Activated T-cell treated with anti-CD3 and anti-CD28 coated beads, Interleukin-2, amount 50 U/mL, for 72 hours (primary cell): ENCODE measurements around the gene GPRIN3. TPM values are rescaled to one million over a fixed set of nuclear protein-coding genes. Genes with fewer than 3 reads are reported as not detected.
A peak's percentile ranks its signal among the peaks of the same experiment; 100 is the strongest.

Experiments used
- ATAC-seq, 2 donors: fragments of 150-1000 bp; cut with Tn5 transposase; replicated peaks in 1 of 2; 2 replicates each; pipeline ENCODE4 v1.10.0; 2021; ENCODE audit warnings: moderate library complexity in 2 of 2, mild to moderate bottlenecking in 1 of 2
- DNase-seq, 2 donors: peaks; one replicate each; pipeline ENCODE4 v3.0.0; 2021 to 2022; ENCODE audit warnings: mixed read lengths in 1 of 2
- H3K27ac Mint-ChIP-seq: one replicate; pipeline ENCODE4 v1.8.0; 2022; ENCODE audit warnings: mild to moderate bottlenecking, moderate library complexity, mixed read lengths
- H3K27me3 Mint-ChIP-seq: one replicate; pipeline ENCODE4 v1.8.0; 2022; ENCODE audit warnings: low read depth, mixed read lengths
- H3K36me3 Mint-ChIP-seq, 2 donors: one replicate each; pipeline ENCODE4 v1.8.0; 2022; ENCODE audit warnings: mixed read lengths in 2 of 2, mild to moderate bottlenecking in 1 of 2; ENCODE audit not compliant: insufficient read depth in 2 of 2
- H3K4me1 Mint-ChIP-seq: one replicate; pipeline ENCODE4 v1.8.0; 2022; ENCODE audit warnings: low read depth, mixed read lengths
- H3K4me3 Mint-ChIP-seq, 2 donors: one replicate each; pipeline ENCODE4 v1.8.0; 2022; ENCODE audit warnings: mild to moderate bottlenecking in 2 of 2, mixed read lengths in 2 of 2, moderate library complexity in 2 of 2
- H3K9me3 Mint-ChIP-seq, 2 donors: one replicate each; pipeline ENCODE4 v1.8.0; 2022; ENCODE audit warnings: mixed read lengths in 2 of 2
- total RNA-seq, 2 donors: library from RNA; stranded (reverse); gene quantifications; one replicate each; pipeline ENCODE4 v1.2.3, GENCODE V29; 2022

Gene GPRIN3
- total RNA-seq, 2 donors from 2014 or later: 19.9 to 32.3 TPM

DNA sequence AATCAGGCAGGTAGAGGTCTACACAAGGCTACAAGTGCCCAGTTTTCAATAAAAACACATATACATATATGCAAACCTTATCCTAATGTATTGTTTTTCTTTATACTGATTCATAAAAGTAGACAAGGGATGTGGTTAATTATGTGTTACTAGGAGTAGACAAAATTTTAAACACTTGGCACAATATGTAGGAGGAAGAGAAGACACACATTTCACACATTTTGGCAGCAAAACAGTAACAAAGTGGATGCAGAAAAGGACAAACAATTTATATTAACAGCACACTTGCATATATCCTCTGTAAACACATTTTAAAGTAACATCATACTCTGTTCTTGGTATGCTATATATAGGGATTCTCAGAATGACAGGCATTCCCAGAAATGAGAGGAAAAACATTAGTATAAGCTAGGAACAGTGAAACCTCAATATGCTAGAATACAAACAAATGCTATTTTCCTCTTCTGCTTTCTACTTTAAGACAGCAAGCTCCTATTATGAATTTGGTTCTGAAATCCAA is 63.8 kb downstream of the GPRIN3 start:
- Mint-ChIP-seq H3K27ac (peak overlapping the region; percentile 75), H3K36me3 (peaks cover 3 to 7% of the 10 kb centered on the region in 2 donors), H3K4me1 (peaks cover 53% of the 10 kb centered on the region), H3K4me3 (peak overlapping the region; percentile 41 to 58), H3K9me3 (no peaks in the 10 kb centered on the region), H3K27me3 (no peaks in the 10 kb centered on the region)
- ATAC-seq: peak in 1 of 2 donors; percentile 58
- DNase-seq: no peak

DNA sequence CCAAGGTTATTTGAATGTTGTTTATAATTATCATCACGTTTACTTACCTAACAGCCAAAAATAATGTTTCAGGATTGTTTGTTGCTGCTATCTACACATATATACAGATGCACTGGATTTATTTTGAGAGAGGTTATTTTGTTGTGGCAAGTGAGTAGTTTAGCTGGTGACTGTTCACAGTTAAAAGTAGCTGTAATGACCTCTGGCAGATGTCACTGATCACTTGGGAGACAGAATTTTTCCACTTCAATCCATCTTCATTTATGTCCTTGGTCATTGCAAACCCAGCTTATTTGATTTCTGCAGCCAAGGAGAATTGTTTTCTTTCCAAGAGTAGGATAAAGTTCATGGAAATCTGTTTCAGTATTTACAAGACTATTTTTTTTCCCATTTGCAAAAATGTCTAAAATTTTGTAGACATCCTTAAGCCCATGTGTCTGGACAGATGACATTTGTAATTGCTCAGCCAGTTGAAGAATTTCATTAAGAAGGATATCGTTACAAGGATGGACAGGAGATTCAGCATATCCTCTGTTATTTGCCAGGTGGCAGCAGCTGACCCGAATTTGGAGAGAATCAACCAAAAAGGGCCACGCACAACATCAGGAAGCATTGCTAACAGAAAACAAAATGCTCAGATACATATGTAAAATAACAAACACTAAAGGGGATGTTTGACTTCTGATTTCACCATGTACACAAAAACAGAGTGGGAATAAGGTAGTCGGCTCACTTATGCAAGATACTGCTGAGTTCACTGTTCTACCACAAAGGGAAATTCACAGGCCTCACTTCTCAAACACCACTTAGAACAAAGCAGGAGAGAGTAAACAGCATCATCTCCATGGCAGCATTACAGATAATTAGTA is 64.5 kb downstream of the GPRIN3 start:
- Mint-ChIP-seq H3K27ac (peak overlapping the region; percentile 75), H3K4me3 (peak overlapping the region; percentile 41 to 58), H3K9me3 (no peaks in the 10 kb centered on the region), H3K4me1 (peaks cover 53% of the 10 kb centered on the region), H3K36me3 (peaks cover 3 to 6% of the 10 kb centered on the region in 2 donors), H3K27me3 (no peaks in the 10 kb centered on the region)
- ATAC-seq: peak; percentile 89 to 92
- peak in 1 of 2 donors; percentile 18 for DNase-seq

DNA sequence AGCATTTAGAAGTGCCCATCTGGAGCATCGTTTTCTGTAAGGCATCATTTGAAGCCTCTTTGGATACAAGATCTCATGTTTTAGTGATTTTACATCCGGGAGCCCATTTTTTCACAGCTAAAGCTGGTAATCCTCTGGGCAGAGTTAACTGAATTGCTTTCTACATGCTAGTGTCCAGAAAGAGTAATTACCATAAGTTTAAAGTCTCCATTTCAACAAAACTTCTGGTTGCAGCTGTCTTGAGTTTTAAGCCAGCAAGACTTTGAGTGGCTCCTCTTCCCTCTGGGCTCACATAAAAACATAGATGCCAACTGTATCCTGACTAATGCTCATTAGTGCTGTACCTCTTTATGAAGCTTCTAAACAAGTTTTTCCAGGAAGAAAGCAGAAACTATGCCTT is 65.4 kb downstream of the GPRIN3 start:
- H3K9me3 Mint-ChIP-seq: no peaks in the 10 kb centered on the region
- peaks cover 45% of the 10 kb centered on the region for H3K4me1 Mint-ChIP-seq
- no peaks in the 10 kb centered on the region for H3K36me3 Mint-ChIP-seq
- DNase-seq: no peak
- no peaks in the 10 kb centered on the region for H3K27me3 Mint-ChIP-seq
- peak overlapping the region; percentile 75 for H3K27ac Mint-ChIP-seq
- ATAC-seq: no peak
- no peak overlapping the region for H3K4me3 Mint-ChIP-seq

DNA sequence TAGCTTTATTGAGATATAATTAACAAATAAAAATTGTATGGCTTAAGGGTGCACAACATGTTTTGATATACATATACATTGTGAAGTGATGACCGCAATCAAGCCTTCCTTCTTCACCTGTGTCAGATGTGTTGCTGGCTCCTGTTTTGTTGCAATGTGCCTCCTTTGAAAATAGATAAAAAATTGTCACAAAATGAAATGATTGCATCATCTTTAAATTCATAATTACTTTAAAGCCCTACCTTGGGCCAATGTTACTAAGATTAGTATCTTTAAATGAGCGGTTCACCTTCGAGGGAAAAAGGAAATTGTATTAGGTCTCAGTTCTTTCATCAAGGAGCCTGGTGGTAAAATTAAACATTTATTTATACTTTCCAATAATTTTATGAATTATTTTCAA is 77.3 kb downstream of the GPRIN3 start:
- no peak overlapping the region for H3K4me3 Mint-ChIP-seq
- DNase-seq (no peak), ATAC-seq (no peak)
- H3K27me3 Mint-ChIP-seq: no peaks in the 10 kb centered on the region
- H3K36me3 Mint-ChIP-seq: peaks cover 1 to 2% of the 10 kb centered on the region in 2 donors
- H3K9me3 Mint-ChIP-seq: peaks cover 3 to 6% of the 10 kb centered on the region in 2 donors
- no peak overlapping the region for H3K27ac Mint-ChIP-seq
- peaks cover 6% of the 10 kb centered on the region for H3K4me1 Mint-ChIP-seq

DNA sequence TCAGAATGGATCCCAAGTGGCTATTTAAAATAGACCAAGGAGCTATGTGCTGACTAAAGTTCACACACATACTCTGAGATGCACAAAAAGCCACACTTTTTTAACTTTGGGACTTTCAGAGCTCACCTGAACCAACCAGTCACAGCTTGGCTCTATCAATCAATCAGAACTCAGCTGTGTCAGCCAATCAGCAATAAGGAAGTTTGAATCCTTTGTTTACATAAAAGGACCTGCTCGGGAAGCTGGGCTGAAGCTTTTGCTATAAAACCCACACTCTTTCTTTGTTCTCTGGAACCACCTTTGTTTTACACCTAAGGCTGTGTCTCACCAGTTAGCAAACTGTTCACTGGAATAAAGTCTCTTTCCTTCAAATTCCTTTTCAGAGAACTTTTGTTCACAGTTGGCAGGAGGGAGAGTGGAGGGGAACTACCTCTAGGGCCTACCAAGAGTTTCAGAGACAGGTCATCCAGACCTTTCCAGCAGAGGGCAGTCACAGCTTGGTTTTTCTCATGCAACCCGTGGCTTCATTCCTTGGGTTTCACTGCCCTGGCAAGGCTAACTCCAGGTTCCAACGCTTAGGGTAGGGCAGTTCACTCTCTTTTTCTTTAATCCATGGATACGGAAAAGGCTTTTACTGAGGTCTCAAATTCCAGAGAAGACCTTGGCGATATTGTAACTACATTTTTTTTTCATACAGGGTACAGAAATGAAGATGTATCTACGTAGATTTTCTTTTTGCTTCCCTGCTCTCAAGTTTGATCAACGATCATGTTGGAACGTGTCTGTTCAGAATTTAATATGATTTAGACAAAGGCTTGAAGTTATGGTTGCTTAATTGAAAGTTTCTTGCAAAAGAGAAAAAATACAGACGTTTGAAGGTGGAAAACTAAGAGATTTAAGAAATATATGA is 80.7 kb downstream of the GPRIN3 start:
- Mint-ChIP-seq H3K9me3 (no peaks in the 10 kb centered on the region), H3K27ac (no peak overlapping the region), H3K27me3 (no peaks in the 10 kb centered on the region), H3K36me3 (no peaks in the 10 kb centered on the region), H3K4me3 (peak overlapping the region; percentile 53 to 71), H3K4me1 (peaks cover 15% of the 10 kb centered on the region)
- ATAC-seq: peak; percentile 77 to 79
- peak; percentile 73 to 74 for DNase-seq

DNA sequence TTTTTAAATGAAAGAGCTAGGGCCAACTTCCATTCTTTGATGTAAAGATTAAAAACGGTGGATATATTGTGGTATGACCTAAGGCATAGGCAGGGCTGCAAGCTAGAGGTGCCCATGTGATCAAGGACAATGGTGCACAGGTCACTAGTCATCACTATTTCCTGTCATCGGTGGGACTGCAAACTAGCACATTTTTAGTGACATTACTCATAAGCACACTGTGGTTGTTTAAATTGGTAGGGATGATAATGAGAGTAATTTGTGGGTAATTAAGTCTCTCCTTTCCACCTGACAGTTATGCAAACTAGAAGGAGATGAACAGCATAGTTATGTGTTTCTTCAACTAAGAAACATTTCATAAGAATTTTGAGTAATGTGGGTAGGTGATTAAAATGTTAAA is 85.4 kb downstream of the GPRIN3 start:
- Mint-ChIP-seq H3K4me3 (peak overlapping the region in 1 of 2 donors; percentile 5), H3K4me1 (peaks cover 16% of the 10 kb centered on the region), H3K27ac (peak overlapping the region; percentile 62), H3K27me3 (no peaks in the 10 kb centered on the region), H3K36me3 (no peaks in the 10 kb centered on the region), H3K9me3 (no peaks in the 10 kb centered on the region)
- ATAC-seq (peak; percentile 81 to 88), DNase-seq (peak; percentile 6 to 13)

DNA sequence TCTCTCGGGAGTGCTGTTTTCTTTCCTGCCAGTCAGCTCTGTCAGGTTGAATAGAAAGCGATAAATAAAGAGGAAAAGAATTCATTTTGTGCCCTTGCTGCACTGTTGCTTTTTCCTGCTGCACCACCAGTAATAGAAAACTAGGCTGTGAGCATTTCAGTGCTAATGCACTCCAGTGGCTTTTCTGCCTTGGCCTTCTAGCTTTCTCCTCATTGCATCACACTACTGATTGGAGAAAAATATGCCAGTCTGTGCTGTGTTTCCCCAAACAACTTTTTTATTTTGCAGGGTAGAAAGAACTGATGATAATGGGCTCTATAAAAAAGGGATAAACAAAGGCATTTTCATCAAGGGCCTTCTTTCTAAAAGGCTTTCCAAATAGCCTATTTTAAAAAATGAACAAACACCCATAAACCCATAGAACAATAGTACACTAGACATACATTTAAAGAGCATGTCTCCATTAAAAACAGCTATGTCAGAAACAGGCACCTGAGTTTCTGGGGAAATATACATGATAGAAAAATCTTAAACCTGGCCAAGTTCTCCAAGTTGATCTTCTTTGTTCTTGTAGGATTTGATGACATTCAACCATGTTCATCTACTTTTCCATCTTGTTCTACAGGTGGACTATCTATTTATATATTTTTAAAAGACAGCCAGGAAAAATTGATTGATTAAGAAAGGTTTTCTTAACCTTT is 86.3 kb downstream of the GPRIN3 start:
- ATAC-seq: no peak
- H3K4me1 Mint-ChIP-seq: peaks cover 11% of the 10 kb centered on the region
- H3K9me3 Mint-ChIP-seq: no peaks in the 10 kb centered on the region
- no peak for DNase-seq
- H3K4me3 Mint-ChIP-seq: no peak overlapping the region
- H3K27ac Mint-ChIP-seq: no peak overlapping the region
- no peaks in the 10 kb centered on the region for H3K27me3 Mint-ChIP-seq
- H3K36me3 Mint-ChIP-seq: no peaks in the 10 kb centered on the region

DNA sequence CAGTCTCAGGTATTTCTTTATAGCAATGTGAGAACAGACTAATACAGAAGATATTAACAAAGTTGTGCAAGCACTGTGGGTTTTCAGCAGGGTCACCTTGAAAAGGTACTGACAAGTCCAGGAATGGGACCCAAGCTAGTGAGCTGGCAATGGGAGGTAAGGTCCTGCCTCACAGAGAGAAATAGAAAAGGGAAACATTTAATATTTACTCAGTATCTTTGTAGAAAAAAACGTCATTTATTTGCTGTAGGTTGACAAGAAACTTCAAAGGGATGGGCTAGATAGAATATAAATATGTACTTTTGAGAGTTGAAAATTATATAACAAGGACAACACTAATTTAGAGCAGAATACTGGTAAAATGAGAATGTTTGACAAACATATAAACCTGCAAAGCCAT is 89.0 kb downstream of the GPRIN3 start:
- Mint-ChIP-seq H3K27ac (no peak overlapping the region), H3K27me3 (no peaks in the 10 kb centered on the region)

DNA sequence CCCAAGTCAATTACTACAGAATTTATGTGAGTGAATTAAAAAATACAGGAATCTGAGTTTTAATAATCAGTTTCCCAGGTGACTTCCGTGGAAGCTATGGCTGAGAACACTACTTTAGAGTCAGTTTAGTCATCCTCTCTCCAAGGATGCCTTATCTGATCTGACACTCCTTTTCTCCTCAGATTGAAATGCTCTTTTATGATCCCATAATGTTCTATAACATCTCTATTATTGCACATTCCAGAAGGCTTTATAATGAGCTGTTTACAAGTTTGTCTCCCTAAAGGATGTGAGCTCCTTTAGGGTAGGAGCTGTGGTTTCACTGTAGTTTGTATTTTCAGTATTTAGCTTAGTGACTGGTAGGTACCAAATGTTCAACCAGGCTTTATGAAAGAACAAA is 90.0 kb downstream of the GPRIN3 start:
- no peak overlapping the region for H3K4me3 Mint-ChIP-seq
- H3K36me3 Mint-ChIP-seq: no peaks in the 10 kb centered on the region
- H3K27me3 Mint-ChIP-seq: no peaks in the 10 kb centered on the region
- peaks cover 0 to 2% of the 10 kb centered on the region in 2 donors for H3K9me3 Mint-ChIP-seq
- H3K4me1 Mint-ChIP-seq: peaks cover 8% of the 10 kb centered on the region
- no peak for DNase-seq
- no peak for ATAC-seq
- no peak overlapping the region for H3K27ac Mint-ChIP-seq

More for the DNA sequence above, 89.0 kb downstream of the GPRIN3 start:
- Mint-ChIP-seq H3K4me3 (no peak overlapping the region), H3K36me3 (no peaks in the 10 kb centered on the region), H3K4me1 (peaks cover 11% of the 10 kb centered on the region), H3K9me3 (peaks cover 0 to 2% of the 10 kb centered on the region in 2 donors)
- DNase-seq (no peak), ATAC-seq (no peak)

DNA sequence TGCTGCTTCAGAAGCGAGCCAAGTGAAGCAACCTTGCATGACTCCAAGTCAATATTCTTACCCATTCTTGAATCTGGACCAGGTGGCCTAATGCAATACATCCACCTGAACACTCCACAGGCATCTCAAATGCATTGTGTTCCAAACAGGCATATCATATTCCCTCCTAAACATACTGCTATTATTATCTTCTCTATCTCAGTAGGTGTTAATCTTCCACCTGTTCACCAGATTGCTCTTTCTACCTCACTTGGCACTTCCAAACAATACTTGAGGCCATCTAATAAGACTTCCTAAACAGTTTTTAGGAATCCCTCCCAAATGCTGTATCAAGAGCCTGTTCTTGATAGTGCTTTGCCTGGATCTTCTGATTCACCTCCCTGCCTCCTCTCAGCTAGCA is 90.7 kb downstream of the GPRIN3 start:
- ATAC-seq (no peak), DNase-seq (no peak)
- Mint-ChIP-seq H3K4me3 (no peak overlapping the region), H3K27ac (no peak overlapping the region), H3K9me3 (peaks cover 2 to 3% of the 10 kb centered on the region in 2 donors), H3K36me3 (no peaks in the 10 kb centered on the region), H3K4me1 (peaks cover 2% of the 10 kb centered on the region), H3K27me3 (no peaks in the 10 kb centered on the region)

DNA sequence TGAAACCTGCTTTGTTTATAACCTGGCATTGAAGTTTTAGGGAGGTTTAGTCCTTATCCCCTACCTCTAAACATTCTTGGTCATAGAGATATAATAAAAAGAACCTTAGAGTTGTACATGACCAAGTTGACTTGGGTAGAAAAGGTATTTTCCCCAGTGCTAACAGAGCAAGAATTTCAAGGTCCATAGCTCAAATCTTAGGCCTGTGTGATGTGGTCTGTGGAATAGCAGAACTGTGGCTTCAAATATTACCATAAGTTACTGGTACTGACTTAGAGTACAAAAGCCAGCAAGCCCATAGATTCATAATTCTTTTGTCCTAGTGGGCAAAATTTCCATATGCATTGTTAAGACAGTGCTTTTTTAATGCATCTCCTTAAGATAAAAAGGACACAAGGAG is 91.2 kb downstream of the GPRIN3 start:
- H3K4me3 Mint-ChIP-seq: no peak overlapping the region
- H3K27me3 Mint-ChIP-seq: no peaks in the 10 kb centered on the region
- DNase-seq: no peak
- H3K36me3 Mint-ChIP-seq: no peaks in the 10 kb centered on the region
- no peaks in the 10 kb centered on the region for H3K4me1 Mint-ChIP-seq
- H3K9me3 Mint-ChIP-seq: peaks cover 2 to 3% of the 10 kb centered on the region in 2 donors
- no peak for ATAC-seq
- no peak overlapping the region for H3K27ac Mint-ChIP-seq

DNA sequence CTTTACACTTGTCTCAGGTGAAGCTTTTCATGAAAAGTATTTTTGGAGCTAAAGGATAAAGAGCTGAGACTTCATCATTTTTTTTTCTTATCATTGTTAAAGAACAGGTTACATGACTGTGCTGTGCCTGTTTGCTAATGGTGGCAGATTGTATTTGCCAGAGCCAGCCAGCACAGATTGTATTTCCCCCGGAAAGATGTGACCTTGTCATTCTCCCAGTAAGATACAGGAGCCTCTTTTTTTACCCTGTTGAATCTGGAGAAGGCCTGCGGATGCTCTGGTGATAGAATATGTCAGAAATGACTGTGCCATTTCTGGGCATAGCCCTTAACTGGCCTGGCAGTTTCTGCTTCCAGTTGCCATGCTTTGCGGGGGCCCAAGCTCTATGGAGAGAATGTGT is 91.9 kb downstream of the GPRIN3 start:
- H3K36me3 Mint-ChIP-seq: no peaks in the 10 kb centered on the region
- no peak for ATAC-seq
- H3K4me1 Mint-ChIP-seq: no peaks in the 10 kb centered on the region
- H3K9me3 Mint-ChIP-seq: peaks cover 2 to 3% of the 10 kb centered on the region in 2 donors
- no peak overlapping the region for H3K4me3 Mint-ChIP-seq
- no peaks in the 10 kb centered on the region for H3K27me3 Mint-ChIP-seq
- no peak overlapping the region for H3K27ac Mint-ChIP-seq
- DNase-seq: no peak
